Activated CD8-positive, alpha-beta T cell treated with anti-CD3 and anti-CD28 coated beads for 36 hours (primary cell): ENCODE results near the gene TBC1D16. TPM values are rescaled to one million over a fixed set of nuclear protein-coding genes. Genes with fewer than 3 reads are reported as not detected.
A peak's percentile ranks its signal among the peaks of the same experiment; 100 is the strongest.

ENCODE experiments used
- ATAC-seq: fragments of 200-7000 bp; cut with Tn5 transposase; one replicate; pipeline ENCODE4 v1.10.0; 2021; ENCODE audit warnings: mild to moderate bottlenecking, moderate library complexity
- CTCF ChIA-PET: fragments of 350-600 bp; sonication (Branson Sonifier 250); formaldehyde crosslinking; loops from one replicate; lab custom pipeline; 2021; ENCODE audit warnings: antibody characterized with exemption; lab: Charles Lee
- POLR2A ChIA-PET: fragments of 350-600 bp; sonication (Branson Sonifier 250); formaldehyde crosslinking; loops from one replicate; lab custom pipeline; 2021; ENCODE audit warnings: antibody characterized with exemption; lab: Charles Lee
- DNase-seq: peaks from one replicate; pipeline ENCODE4 v3.0.0-alpha.2; 2020
- H3K27ac Mint-ChIP-seq: one replicate; pipeline ENCODE4 v1.8.0; 2021; ENCODE audit warnings: mild to moderate bottlenecking, mixed read lengths
- H3K27me3 Mint-ChIP-seq: one replicate; pipeline ENCODE4 v1.8.0; 2021; ENCODE audit warnings: mixed read lengths
- H3K36me3 Mint-ChIP-seq: one replicate; pipeline ENCODE4 v1.8.0; 2021; ENCODE audit warnings: low read depth, mixed read lengths
- H3K4me1 Mint-ChIP-seq: one replicate; pipeline ENCODE4 v1.8.0; 2021; ENCODE audit warnings: low read depth, mixed read lengths
- H3K4me3 Mint-ChIP-seq: one replicate; pipeline ENCODE4 v1.8.0; 2021; ENCODE audit warnings: mild to moderate bottlenecking, moderate library complexity, mixed read lengths
- H3K9me3 Mint-ChIP-seq: one replicate; pipeline ENCODE4 v1.8.0; 2021; ENCODE audit warnings: mixed read lengths
- CTCF ChIP-seq: fragments of 200-600 bp; IDR thresholded peaks from one replicate; pipeline ENCODE4 v1.8.0; 2022; ENCODE audit warnings: antibody characterized with exemption, mild to moderate bottlenecking
- intact Hi-C: fragments of 100-400 bp; cut with micrococcal nuclease; formaldehyde crosslinking; loops from one replicate; pipeline ENCODE4 v1.10.0; 2022
- total RNA-seq, 2 experiments: library from RNA; stranded (reverse); gene quantifications; one replicate each; pipeline ENCODE4 v1.2.3, GENCODE V29; 2021

The TBC1D16 gene
- total RNA-seq, 2 experiments from 2014 or later = 9.6 to 12.0 TPM

- ATAC-seq (peak; percentile 52), DNase-seq (peak; percentile 89)
- no peak for TF ChIP-seq CTCF
- Mint-ChIP-seq H3K4me1 (peaks cover 48% of the 10 kb centered on the region), H3K36me3 (peaks cover 4% of the 10 kb centered on the region), H3K27me3 (no peaks in the 10 kb centered on the region), H3K27ac (peak overlapping the region; percentile 86), H3K4me3 (peak overlapping the region; percentile 80), H3K9me3 (no peaks in the 10 kb centered on the region)
- ChIA-PET POLR2A (interaction anchor here (0.9 to 1.7 kb wide), 6 partner anchors 10 to 189 kb away, joined by 3 to 12 read pairs (median 4); partner anchors contain the start of gene CBX4), CTCF (interaction anchor here (1.0 to 7.9 kb wide), 9 partner anchors 13 to 252 kb away, joined by 3 to 67 read pairs (median 5); partner anchors contain the start of genes CBX4 and CBX8)
- intact Hi-C loops = loop anchor here (5.0 to 10.0 kb wide), 2 partner anchors 196 to 249 kb away; partner anchors contain the start of gene CBX8
These were observed 42.1 kb downstream of the TBC1D16 start for GRCh38 chr17:79993390-79994227.

GRCh38 chr17:79992649-79993389 is 42.9 kb downstream of the TBC1D16 start:
- Mint-ChIP-seq H3K27ac (peak overlapping the region; percentile 86), H3K4me1 (peaks cover 50% of the 10 kb centered on the region), H3K36me3 (peaks cover 4% of the 10 kb centered on the region), H3K4me3 (peak overlapping the region; percentile 80), H3K9me3 (no peaks in the 10 kb centered on the region), H3K27me3 (no peaks in the 10 kb centered on the region)
- ChIA-PET CTCF (interaction anchor here (0.9 to 7.9 kb wide), 11 partner anchors 13 to 252 kb away, joined by 3 to 67 read pairs (median 4); partner anchors contain the start of gene CBX4), POLR2A (interaction anchor here (0.7 to 1.7 kb wide), 5 partner anchors 153 to 711 kb away, joined by 3 to 12 read pairs (median 4); partner anchors contain the start of gene CBX4)
- ATAC-seq (no peak), DNase-seq (peak; percentile 28)
- intact Hi-C loops = loop anchor here (5.0 to 10.0 kb wide), 2 partner anchors 196 to 248 kb away; partner anchors contain the start of gene CBX8
- TF ChIP-seq CTCF = no peak

GRCh38 chr17:79991924-79992648 is 43.6 kb downstream of the TBC1D16 start:
- Mint-ChIP-seq H3K4me3 (peak overlapping the region; percentile 80), H3K27me3 (no peaks in the 10 kb centered on the region), H3K36me3 (peaks cover 4% of the 10 kb centered on the region), H3K9me3 (no peaks in the 10 kb centered on the region), H3K4me1 (peaks cover 44% of the 10 kb centered on the region), H3K27ac (peak overlapping the region; percentile 86)
- TF ChIP-seq CTCF = no peak
- peak; percentile 4 for ATAC-seq
- intact Hi-C loops = loop anchor here (5.0 to 10.0 kb wide), 2 partner anchors 195 to 247 kb away; partner anchors contain the start of gene CBX8
- peak; percentile 27 for DNase-seq
- POLR2A ChIA-PET = interaction anchor here (0.7 to 1.7 kb wide), 5 partner anchors 33 to 712 kb away, joined by 3 to 12 read pairs (median 3); partner anchors contain the start of gene CBX4
- CTCF ChIA-PET = interaction anchor here (0.9 to 7.9 kb wide), 6 partner anchors 14 to 252 kb away, joined by 3 to 67 read pairs (median 3); no protein-coding TSS in a partner anchor

- CTCF ChIA-PET = interaction anchor here (0.9 to 7.9 kb wide), 7 partner anchors 15 to 251 kb away, joined by 3 to 67 read pairs (median 3); no protein-coding TSS in a partner anchor
- DNase-seq = peak; percentile 91
- Mint-ChIP-seq H3K27me3 (no peaks in the 10 kb centered on the region), H3K36me3 (peaks cover 4% of the 10 kb centered on the region), H3K4me3 (peak overlapping the region; percentile 80), H3K9me3 (no peaks in the 10 kb centered on the region), H3K4me1 (peaks cover 36% of the 10 kb centered on the region), H3K27ac (no peak overlapping the region)
- peak; percentile 76 for ATAC-seq
- POLR2A ChIA-PET = interaction anchor here (0.6 to 1.0 kb wide), 2 partner anchors 16 to 213 kb away, joined by 3 read pairs; no protein-coding TSS in a partner anchor
- TF ChIP-seq CTCF = peak; percentile 49
- intact Hi-C loops = loop anchor here (5.0 to 10.0 kb wide), 2 partner anchors 194 to 247 kb away; partner anchors contain the start of gene CBX8
These were observed 44.3 kb downstream of the TBC1D16 start for GRCh38 chr17:79991140-79991923.
